Panc1 (cell line): ENCODE results near the gene BST2.

Source experiments
- POLR2AphosphoS5 ChIP-seq: IDR thresholded peaks from 2 replicates; pipeline ENCODE4 v1.6.1; 2012; ENCODE audit warnings: mild to moderate bottlenecking, low read depth, low read length, moderate library complexity
- SIN3A ChIP-seq: IDR thresholded peaks from 2 replicates; pipeline ENCODE4 v1.6.1; 2012; ENCODE audit warnings: low read depth, mild to moderate bottlenecking, low read length, moderate library complexity, borderline replicate concordance; ENCODE audit not compliant: insufficient read depth
- TF ChIP-seq, protein P1 (sequence below): fragments of 450-650 bp; IDR thresholded peaks from 2 replicates; pipeline ENCODE4 v1.5.1; 2017; ENCODE audit warnings: mild to moderate bottlenecking

DNA sequence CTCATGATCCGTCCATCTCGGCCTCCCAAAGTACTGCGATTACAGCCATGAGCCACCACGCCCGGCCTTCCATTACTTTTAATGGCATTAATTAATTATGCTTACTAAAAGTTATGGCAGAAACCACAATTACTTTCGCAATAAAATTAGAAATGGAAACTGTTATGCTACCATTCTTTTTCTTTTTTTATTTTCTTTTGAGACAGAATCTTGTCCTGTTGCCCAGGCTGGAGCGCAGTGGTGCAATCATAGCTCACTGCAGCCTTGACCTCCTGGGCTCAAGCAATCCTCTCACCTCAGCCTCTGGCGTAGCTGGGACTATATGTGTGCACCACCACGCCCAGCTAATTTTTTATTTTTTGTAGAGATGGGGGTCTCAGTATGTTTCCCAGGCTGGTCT is 4.6 kb upstream of the BST2 start:
- TF ChIP-seq, protein P1, sequence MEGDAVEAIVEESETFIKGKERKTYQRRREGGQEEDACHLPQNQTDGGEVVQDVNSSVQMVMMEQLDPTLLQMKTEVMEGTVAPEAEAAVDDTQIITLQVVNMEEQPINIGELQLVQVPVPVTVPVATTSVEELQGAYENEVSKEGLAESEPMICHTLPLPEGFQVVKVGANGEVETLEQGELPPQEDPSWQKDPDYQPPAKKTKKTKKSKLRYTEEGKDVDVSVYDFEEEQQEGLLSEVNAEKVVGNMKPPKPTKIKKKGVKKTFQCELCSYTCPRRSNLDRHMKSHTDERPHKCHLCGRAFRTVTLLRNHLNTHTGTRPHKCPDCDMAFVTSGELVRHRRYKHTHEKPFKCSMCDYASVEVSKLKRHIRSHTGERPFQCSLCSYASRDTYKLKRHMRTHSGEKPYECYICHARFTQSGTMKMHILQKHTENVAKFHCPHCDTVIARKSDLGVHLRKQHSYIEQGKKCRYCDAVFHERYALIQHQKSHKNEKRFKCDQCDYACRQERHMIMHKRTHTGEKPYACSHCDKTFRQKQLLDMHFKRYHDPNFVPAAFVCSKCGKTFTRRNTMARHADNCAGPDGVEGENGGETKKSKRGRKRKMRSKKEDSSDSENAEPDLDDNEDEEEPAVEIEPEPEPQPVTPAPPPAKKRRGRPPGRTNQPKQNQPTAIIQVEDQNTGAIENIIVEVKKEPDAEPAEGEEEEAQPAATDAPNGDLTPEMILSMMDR = no peak
- TF ChIP-seq POLR2AphosphoS5 (no peak), SIN3A (no peak)
